ENCODE results near the gene WDR27.
"Not testable (repeated sequence)": the region's sequence is repeated elsewhere in the genome, so short reads cannot be mapped to it uniquely, and the experiment has no call there.

WDR27 gene

GRCh38 chr6:169661391-169661756 lies 40.5 kb downstream of the WDR27 start:
- DNase-seq (ENCODE audit: low read depth) = no peak

DNA sequence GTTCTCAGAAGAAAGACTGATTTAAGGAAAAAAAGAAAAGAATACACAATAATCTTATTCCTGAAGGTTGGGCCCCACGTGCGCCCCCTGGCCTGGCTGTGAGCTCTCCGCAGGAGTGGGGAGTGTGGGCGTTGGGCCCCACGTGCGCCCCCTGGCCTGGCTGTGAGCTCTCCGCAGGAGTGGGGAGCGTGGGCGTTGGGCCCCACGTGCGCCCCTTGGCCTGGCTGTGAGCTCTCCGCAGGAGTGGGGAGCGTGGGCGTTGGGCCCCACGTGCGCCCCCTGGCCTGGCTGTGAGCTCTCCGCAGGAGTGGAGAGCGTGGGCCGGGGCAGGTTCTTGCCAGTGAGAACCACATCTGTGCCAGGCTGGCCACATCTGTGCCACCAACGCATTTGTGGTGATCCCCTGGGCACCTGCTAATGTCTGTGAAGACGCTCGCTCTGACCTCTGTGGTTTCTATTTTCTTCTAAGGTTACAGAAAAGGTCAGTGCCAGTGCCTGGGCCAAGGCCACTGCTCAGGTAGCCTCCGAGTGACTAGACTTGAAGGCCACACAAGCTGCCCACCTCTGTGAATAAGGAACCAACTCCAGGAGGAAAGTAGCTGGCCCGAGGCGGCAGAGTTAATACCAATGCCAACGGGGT lies 41.0 kb downstream of the WDR27 start:
- DNase-seq (ENCODE audit: low read depth) = no peak

- DNase-seq (ENCODE audit: low read depth) = no peak
Observed at GRCh38 chr6:169659820-169660610, 41.8 kb downstream of the WDR27 start.

DNA sequence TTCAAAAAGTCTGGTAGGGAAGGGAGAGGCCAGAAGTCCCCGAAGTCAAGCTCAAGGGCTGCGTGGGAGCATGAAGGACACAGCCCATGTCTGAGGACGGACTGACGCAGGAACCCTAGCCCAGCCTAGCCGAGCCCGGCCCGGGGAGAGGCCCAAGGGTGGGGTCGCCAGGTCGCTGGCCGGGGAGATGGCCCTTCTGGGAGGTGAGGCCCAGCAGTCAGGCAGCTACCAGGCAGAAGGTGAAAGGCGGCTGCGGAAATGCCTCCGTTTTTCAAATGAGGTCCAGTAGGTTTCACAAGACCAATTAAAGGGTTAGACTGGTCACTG lies 44.6 kb downstream of the WDR27 start:
- DNase-seq (ENCODE audit: low read depth) = no peak

DNA sequence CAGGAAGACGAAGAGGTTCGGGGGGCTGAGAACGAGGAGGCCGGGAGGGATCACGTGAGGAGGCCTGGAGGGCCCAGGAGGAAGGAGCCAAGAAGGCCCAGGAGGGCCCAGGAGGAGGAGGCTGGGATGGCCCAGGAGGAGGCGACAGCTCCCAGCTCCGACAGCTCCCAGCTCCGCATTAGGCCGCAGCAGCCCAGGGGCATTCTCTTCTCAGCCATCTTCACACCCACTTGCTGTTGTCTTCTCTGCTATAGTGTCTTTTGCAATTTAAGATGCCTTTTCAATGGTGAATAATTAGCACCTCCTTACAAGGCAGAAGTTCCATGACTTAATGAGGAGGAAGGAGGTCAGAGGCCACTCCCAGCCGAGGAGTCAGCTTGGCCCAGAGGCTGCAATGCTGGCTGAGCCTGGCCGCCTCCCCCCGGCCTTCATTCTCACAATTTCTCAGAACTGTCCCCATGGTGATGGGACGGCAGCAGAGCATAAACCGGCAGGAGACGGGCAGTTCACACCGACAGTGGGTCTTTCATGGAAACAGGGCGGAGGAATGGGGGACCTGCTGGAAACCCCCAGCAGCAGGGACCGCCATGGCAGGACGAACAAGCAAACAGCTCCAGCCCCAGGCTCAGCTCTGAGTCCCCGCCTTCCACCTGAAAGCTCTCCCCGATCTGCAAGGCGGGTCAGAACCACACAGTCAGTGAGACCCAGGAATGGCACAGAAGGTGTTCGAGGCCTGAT lies 45.1 kb downstream of the WDR27 start:
- no peak for DNase-seq (ENCODE audit: low read depth)

GRCh38 chr6:169654598-169655391 lies 47.0 kb downstream of the WDR27 start:
- peak; percentile 51 for DNase-seq (ENCODE audit: low read depth)

DNA sequence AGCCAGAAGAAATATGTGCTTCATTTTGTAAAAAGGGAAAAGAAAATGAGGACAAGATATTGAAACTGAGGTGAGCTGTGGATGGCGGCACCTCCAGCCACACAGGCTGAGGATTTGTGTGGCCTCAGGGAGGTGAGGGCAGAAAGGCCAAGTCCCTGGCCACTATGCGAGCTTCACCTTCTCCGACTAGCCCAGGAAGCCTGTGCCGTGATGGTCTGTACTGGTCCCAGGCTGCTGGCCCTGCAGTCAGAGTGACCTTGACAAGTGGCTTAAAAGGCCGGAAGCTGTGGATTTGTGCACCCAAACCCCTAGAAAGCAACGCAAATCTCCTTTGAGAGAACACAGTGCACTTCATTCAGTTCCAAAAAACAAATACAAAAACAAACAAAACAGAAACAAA lies 48.1 kb downstream of the WDR27 start:
- DNase-seq (ENCODE audit: low read depth) = no peak

GRCh38 chr6:169652896-169653295 lies 48.9 kb downstream of the WDR27 start:
- no peak for DNase-seq (ENCODE audit: low read depth)

GRCh38 chr6:169651498-169651897 lies 50.3 kb downstream of the WDR27 start:
- DNase-seq (ENCODE audit: low read depth) = no peak

DNA sequence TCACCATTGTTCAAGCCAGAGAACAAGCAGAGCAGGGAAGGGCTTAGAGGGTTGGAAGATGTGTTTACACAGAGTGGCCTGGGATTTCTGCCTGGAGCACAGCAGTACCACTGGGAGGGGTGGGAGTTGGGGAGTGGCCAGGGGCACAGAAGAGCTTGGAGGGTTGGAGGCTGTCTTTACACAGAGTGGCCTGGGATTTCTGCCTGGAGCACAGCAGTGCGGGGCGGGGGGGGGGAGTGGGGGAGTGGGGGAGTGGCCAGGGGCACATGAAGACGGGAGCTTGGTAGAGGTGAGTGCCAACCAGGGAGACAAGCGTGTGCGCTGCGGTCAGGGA lies 50.9 kb downstream of the WDR27 start:
- DNase-seq (ENCODE audit: low read depth) = no peak

GRCh38 chr6:169650241-169650958 lies 51.4 kb downstream of the WDR27 start:
- no peak for DNase-seq (ENCODE audit: low read depth)

- DNase-seq (ENCODE audit: low read depth) = no peak
Observed at GRCh38 chr6:169648617-169649016, 53.2 kb downstream of the WDR27 start.

DNA sequence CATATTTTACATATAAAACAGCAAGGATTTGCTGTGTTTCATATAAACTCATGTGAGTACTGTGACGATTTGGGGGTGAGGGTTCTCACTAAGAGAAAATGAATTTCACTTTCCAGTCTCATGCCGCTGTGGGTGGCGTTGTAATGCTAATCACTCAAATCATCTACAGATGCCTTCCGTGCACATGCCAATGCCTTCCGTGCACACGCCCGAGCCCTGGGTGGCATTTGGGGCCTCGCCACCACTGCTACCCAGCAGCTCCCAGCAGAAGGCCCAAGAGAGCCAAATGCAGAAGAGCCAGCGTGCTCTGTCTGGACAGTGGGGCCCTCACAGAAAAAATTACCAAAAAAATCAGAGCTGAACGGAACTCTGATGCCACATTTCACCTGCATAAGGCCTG lies 53.7 kb downstream of the WDR27 start:
- no peak for DNase-seq (ENCODE audit: low read depth)

- no peak for DNase-seq (ENCODE audit: low read depth)
Observed at GRCh38 chr6:169647637-169648036, 54.2 kb downstream of the WDR27 start.

DNA sequence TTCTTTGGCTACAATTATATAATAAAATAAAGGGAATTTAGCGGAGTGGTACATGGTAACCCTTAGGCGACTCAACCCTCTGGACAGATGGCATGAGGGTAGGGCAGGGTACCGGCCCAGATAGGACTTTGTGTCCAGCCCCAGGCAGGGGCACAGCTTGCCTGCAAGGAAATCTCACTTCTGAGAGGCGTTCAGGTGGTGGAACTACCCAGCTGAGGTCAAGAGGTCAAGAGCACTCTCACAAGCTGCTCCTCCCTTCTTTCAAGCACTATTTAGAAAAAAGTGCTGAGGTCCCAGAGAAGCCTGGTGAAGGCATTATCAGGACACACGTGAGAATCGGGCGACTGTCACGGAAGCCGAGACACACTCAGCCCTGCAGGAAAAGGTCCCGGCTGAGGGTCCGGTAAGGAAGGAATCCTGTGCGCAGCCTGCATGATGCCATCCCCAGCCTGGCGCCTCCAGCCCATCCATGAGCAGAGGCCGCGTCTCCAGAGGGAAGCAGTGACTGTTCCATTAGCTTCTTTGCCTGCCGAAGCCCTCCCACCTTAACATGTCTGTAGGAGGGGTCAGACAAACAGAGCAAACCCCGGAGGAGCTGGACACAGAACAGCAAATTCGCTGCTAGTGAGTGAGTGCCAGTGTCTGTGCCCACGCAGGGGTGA lies 54.8 kb downstream of the WDR27 start:
- DNase-seq (ENCODE audit: low read depth) = no peak

GRCh38 chr6:169645459-169645858 lies 56.4 kb downstream of the WDR27 start:
- DNase-seq (ENCODE audit: low read depth) = not testable (repeated sequence)

- DNase-seq (ENCODE audit: low read depth) = no peak
Observed at GRCh38 chr6:169643521-169643920, 58.3 kb downstream of the WDR27 start.

- no peak for DNase-seq (ENCODE audit: low read depth)
Observed at GRCh38 chr6:169642455-169642854, 59.4 kb downstream of the WDR27 start.

DNA sequence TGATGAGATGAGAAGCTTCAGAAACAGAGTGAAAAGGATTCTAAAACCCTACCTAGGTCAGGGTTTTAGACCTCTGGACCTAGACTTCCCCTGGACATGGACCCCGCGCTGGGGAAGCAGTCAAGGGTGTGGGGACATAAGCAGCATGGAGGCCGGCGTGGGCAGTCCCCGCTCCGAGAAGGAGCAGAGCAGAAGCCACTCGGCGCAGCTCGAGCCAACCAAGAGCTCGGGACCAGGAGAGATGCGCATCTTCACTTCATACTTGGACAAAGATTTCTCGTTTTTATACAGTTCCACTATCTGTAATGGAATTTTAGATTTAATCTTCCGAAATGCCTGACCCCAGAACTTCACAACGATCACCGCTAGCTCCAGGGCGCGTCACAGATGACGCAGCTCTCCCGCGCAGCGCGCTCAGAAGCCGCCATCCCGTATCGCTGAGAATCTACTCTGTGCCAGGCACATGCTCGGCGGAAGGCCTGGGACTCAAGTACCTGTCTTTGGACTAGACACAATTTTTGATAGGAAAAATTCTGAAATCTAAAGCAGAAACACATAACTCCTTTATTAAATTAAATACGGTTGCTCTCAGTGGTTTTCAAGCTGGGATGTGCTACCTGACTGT lies 60.3 kb downstream of the WDR27 start:
- DNase-seq (ENCODE audit: low read depth) = no peak

DNA sequence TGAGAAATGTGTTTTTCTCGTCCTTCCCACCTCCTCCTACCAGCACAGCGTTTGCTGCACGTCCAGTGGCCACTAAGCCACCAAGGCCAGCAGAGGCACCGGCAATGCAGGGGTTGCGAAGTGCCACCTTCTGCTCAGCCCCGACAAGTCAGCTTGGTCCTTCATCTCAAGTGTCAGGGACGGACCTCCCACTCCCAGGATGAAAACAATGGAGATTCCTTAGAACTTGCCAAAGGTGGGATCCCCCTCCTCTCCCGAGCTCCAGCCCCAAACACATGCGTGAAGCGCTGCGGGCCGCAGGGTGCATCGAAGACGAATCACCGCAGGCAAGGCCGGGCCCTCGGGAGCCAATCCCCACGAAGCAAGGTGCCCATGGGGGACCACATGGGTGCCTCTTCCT lies 60.8 kb downstream of the WDR27 start:
- no peak for DNase-seq (ENCODE audit: low read depth)

- DNase-seq (ENCODE audit: low read depth) = no peak
Observed at GRCh38 chr6:169640351-169640852, 61.4 kb downstream of the WDR27 start.
